GM10248 (cell line): ENCODE results near the gene CCL17.

Experiments
- CTCF ChIA-PET: fragments of 300-600 bp; sonication (Branson Sonifier 250); formaldehyde crosslinking; extraction: SDS; loops from one replicate; lab custom pipeline; 2021; ENCODE audit warnings: antibody characterized with exemption; lab: Yijun Ruan, JAX
- POLR2A ChIA-PET: fragments of 350-650 bp; sonication (Branson Sonifier 250); formaldehyde crosslinking; extraction: SDS; loops from one replicate; lab custom pipeline; 2020; ENCODE audit warnings: antibody characterized with exemption; lab: Yijun Ruan, JAX
- DNase-seq: peaks from one replicate; pipeline ENCODE4 v3.0.0; 2012; ENCODE audit errors: extremely low spot score
- TF ChIP-seq, protein P1 (sequence below): IDR thresholded peaks from 2 replicates; pipeline ENCODE4 v1.5.1; 2012; ENCODE audit warnings: mild to moderate bottlenecking, low read depth; ENCODE audit errors: extremely low read depth, missing control alignments, control extremely low read depth

CCL17 gene

DNA sequence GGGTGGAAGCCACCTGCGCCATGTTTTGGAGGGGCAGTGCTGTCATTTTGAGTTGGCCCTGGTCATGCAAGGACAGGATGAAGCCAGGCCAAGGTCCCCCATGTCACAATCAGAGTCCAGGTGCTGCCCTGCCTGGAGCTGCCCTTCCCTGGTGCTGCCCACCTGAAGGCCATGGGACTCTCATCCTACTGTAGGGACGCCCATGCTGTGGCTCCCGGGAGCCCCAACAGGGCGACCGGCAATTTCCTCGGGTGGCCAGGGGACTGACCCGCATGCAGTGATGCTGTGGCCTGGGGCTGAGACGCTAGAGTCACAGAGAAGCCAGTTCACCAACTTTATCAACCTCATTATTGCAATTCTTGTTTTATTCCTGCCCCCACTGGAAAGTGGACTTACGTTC, 8.0 kb downstream of the CCL17 start:
- TF ChIP-seq, protein P1, sequence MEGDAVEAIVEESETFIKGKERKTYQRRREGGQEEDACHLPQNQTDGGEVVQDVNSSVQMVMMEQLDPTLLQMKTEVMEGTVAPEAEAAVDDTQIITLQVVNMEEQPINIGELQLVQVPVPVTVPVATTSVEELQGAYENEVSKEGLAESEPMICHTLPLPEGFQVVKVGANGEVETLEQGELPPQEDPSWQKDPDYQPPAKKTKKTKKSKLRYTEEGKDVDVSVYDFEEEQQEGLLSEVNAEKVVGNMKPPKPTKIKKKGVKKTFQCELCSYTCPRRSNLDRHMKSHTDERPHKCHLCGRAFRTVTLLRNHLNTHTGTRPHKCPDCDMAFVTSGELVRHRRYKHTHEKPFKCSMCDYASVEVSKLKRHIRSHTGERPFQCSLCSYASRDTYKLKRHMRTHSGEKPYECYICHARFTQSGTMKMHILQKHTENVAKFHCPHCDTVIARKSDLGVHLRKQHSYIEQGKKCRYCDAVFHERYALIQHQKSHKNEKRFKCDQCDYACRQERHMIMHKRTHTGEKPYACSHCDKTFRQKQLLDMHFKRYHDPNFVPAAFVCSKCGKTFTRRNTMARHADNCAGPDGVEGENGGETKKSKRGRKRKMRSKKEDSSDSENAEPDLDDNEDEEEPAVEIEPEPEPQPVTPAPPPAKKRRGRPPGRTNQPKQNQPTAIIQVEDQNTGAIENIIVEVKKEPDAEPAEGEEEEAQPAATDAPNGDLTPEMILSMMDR = no peak
- POLR2A ChIA-PET = interaction anchor here (1.1 kb wide), 1 partner anchor 24 kb away, joined by 3 read pairs; no protein-coding TSS in a partner anchor
- CTCF ChIA-PET = interaction anchor here (1.0 to 17.8 kb wide), 18 partner anchors 8 to 172 kb away, joined by 3 to 454 read pairs (median 4); partner anchors contain the start of genes CCL17 and POLR2C
- no peak for DNase-seq

DNA sequence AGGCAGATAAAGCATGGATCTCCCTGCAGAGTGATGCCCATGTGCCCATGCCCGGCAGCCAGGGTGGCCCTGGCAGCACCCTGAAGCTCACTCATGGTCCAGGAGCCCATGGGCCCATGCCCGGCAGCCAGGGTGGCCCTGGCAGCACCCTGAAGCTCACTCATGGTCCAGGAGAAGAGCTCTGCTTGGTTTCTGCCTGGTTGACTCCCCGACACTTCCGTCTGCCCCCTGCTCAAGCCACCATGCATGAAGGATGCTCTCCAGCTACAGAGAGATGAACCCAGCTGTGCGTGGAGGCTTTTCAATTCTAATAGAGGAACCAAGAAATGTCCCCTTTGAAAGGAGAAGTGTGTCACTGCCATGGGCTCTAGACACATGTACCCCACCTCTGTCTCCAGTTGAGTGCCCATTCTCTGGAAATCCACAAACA, 8.7 kb downstream of the CCL17 start:
- DNase-seq = peak; percentile 82
- TF ChIP-seq, protein P1 = no peak
- ChIA-PET CTCF (interaction anchor here (0.9 to 17.8 kb wide), 18 partner anchors 9 to 173 kb away, joined by 3 to 454 read pairs (median 4); partner anchors contain the start of genes CCL17 and POLR2C), POLR2A (interaction anchor here (0.6 to 1.2 kb wide), 4 partner anchors 21 to 42 kb away, joined by 3 to 4 read pairs (median 4); no protein-coding TSS in a partner anchor)

DNA sequence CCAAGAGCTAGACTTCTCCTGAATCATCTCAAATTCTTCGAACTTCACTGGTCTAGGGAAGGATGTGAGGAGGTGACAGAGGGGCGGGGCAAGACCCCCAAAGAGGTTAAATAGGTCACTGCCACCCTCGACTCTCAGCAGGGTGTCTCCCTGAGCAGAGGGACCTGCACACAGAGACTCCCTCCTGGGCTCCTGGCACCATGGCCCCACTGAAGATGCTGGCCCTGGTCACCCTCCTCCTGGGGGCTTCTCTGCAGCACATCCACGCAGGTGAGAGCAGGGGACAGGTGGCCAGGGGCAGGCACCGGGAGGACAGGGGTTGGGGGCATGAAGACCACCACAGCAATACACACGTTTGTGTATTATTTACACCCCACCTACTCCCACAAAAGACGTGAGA, 9.2 kb downstream of the CCL17 start:
- TF ChIP-seq, protein P1 = no peak
- DNase-seq = no peak
- ChIA-PET POLR2A (interaction anchor here (0.6 to 1.2 kb wide), 4 partner anchors 22 to 43 kb away, joined by 3 to 4 read pairs (median 4); no protein-coding TSS in a partner anchor), CTCF (interaction anchor here (0.8 to 17.8 kb wide), 16 partner anchors 9 to 173 kb away, joined by 3 to 454 read pairs (median 4); partner anchors contain the start of genes CCL17 and POLR2C)

DNA sequence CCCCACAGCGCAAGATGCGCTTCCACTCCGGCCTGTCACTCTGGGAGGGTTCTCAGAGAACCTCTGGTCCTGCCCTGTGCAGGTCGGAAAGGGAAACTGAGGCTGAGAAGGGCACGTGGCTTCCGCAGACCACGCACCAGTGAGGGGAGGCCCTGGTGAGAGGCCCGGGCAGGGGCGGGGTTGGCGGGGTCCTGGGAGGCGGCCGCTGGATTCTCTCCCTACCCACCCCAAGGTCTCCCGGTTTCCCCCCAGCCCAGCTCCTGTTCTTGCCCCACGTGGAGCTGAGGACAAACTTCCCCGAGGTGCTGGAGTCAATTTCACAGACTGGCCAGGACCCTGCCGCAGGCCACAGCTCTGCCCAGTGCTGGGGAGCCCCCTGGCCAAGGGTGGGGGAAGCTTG, 11.5 kb downstream of the CCL17 start:
- no peak for DNase-seq
- TF ChIP-seq, protein P1 = no peak
- CTCF ChIA-PET = interaction anchor here (1.0 to 17.8 kb wide), 38 partner anchors 10 to 346 kb away, joined by 3 to 454 read pairs (median 14); partner anchors contain the start of genes CCL17, CCL22, CIAPIN1 and COQ9
- POLR2A ChIA-PET = interaction anchor here (0.8 to 1.3 kb wide), 2 partner anchors 31 to 39 kb away, joined by 4 read pairs; partner anchors contain the start of genes CIAPIN1 and COQ9

DNA sequence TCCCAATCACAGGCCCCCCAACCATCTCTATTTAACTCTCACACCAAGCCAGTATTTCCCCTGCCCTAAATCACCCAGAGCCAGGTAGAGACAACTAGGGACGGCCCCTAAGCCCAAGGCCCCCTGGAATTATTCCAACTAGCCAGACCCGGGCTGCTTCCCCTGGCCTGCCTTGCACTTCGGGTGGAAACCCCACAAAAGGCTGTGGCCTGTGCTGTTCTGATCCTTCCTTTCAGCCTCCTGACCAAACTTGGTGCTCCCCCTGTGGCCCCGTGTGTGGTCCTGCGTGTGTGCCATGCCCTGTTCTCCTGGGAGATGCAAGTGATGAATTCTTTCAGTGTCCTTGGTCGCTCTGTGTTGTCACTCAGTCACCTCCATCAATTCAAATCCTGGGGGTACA, 14.9 kb downstream of the CCL17 start:
- POLR2A ChIA-PET = no interaction called here
- no peak for DNase-seq
- TF ChIP-seq, protein P1 = no peak
- CTCF ChIA-PET = interaction anchor here (0.8 to 17.8 kb wide), 37 partner anchors 12 to 336 kb away, joined by 3 to 454 read pairs (median 11); partner anchors contain the start of genes CCL17, CCL22, CIAPIN1 and COQ9

DNA sequence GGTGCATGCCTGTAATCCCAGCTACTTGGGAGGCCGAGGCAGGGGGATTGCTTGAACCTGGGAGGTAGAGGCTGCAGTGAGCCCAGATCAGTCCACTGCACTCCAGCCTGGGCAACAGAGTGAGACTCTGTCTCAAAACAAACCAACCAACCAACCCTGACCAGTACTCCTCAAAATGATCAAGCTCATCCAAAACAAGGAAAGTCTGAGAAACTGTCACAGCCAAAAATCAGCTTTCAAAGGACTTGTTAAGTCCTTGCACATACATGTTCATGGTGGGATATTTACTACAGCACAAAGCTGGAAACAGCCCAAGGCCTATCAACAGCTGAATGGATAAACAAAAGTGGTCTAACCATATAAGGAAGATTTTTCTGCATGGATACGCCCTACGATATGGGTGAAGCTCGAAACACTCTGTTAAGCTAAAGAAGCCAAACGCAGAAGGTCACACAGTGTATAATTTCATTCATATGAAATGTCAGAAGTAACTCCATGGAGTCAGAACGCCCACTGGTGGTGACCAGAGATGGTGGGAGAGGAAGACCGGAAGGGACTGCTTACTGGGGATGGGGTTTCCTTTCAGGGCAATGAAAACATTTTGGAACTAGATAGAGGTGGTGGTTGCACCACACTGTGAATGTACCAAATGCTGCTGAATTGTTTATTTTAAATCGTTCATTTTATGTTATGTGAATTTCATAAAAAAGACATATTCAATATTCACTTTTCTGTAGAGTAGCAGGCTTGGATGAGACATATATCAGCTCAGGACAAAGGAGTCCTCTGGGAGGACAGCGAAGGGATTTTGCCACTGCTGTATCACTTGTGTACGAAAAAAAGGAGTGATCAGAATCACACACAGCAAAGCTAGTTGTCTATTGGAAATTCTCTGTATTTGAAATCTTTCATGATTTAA, 17.7 kb downstream of the CCL17 start:
- ChIA-PET CTCF (interaction anchor here (1.0 to 17.8 kb wide), 16 partner anchors 9 to 456 kb away, joined by 3 to 454 read pairs (median 4); partner anchors contain the start of genes CIAPIN1, COQ9 and CX3CL1), POLR2A (no interaction called here)
- DNase-seq = no peak
- TF ChIP-seq, protein P1 = peak; percentile 43
